ENCODE results near the gene SECISBP2L. TPM values are rescaled to one million over a fixed set of nuclear protein-coding genes. Genes with fewer than 3 reads are reported as not detected.

SECISBP2L gene
- total RNA-seq, 1 donor from 2014 or later = 42.7 TPM

Other genes starting within 250 kb of the SECISBP2L start
- gene CEP152, start 235.4 kb downstream of the SECISBP2L start, total RNA-seq = 1.3 TPM
- 223 TPM for gene EID1, start 168.3 kb downstream of the SECISBP2L start, total RNA-seq
- gene SHC4, start 82.5 kb downstream of the SECISBP2L start, total RNA-seq = 2.4 TPM
- gene COPS2, start 109.2 kb upstream of the SECISBP2L start, total RNA-seq = 84.6 TPM
- gene GALK2, start 123.8 kb upstream of the SECISBP2L start, total RNA-seq = 38.3 TPM